ENCODE measurements around the gene MICOS13.

The MICOS13 gene

GRCh38 chr19:5665781-5666513 is 14.4 kb downstream of the MICOS13 start:
- no peak for DNase-seq

DNA sequence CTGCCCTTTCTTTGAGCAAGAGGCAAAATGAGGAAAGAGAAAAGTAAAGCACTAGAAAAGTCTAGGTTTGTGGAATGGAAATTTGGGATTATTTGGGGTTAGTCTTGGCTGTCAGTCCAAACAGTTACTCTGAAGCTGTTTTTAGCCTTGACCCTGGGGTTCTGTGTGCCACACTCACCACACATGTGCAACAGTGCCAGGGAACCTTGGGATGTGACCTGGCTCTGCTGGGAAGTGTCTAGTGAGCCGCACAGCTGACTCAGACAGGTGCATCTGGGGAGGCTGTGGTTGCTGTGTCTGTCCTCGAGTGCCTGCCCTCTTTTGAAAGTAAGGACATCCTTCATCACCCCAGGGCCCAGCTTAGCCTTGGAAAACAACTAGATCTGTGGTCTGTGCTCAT is 15.8 kb downstream of the MICOS13 start:
- no peak for DNase-seq

GRCh38 chr19:5663904-5664303 is 16.4 kb downstream of the MICOS13 start:
- DNase-seq = no peak

- DNase-seq = no peak
Measured at GRCh38 chr19:5661483-5661882, 18.8 kb downstream of the MICOS13 start.

DNA sequence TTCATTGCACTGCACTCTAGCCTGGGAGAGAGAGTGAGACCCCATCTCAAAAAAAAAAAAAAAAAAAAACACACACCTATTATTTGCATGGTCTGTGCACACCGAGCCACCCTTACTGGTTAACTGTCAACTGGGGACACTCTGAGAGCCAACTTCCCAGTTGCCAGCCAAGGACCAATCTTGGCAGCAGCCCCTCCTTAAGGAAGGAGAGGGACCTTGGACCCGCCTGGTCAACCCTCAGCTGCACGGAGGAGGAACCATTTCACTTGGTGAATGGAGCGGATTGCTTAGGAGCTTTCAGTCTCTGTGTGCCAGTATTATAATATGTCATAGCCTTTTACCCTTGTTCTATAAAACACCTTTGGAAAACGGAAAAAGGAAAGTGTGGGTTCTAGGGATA is 24.9 kb downstream of the MICOS13 start:
- DNase-seq = no peak

DNA sequence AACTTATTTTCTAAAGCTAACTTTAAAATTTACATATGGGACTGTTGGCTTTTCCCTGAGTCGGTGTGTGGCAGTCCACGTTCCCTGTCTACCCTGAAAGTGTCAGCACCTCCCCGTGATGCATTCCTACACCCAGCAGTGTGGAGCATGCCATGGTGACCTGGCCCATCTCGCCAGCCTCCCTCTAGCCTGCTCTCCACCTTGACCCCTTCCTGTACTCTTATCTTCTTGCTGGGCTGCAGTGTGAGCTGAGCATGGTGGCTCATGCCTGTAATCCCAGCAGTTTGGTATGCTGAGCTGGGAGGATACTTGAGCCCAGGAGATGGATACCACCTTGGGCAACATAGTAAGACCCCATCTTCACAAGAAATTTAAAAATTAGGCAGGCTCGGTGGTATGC is 25.4 kb downstream of the MICOS13 start:
- no peak for DNase-seq

DNA sequence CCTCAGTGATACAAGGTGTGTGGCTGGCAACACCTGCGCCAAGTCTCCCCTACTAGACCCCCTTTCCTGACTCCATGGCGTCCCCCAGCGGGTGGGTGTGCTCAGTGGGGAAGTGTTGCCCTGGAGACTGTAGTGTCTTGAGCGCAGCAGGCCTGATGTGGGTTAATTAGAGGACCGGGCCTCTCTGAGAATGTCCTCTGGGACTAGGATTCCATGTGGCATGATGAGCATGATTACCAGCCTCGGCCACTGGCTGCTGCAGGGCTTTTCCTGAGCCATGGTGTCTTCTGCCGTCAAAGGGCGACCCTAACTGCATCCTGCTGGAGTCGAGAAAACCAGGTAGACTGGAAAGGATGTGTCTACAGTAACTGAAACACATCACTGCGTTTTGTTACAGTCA is 28.1 kb downstream of the MICOS13 start:
- DNase-seq = no peak

GRCh38 chr19:5651361-5651760 is 29.0 kb downstream of the MICOS13 start:
- no peak for DNase-seq

DNA sequence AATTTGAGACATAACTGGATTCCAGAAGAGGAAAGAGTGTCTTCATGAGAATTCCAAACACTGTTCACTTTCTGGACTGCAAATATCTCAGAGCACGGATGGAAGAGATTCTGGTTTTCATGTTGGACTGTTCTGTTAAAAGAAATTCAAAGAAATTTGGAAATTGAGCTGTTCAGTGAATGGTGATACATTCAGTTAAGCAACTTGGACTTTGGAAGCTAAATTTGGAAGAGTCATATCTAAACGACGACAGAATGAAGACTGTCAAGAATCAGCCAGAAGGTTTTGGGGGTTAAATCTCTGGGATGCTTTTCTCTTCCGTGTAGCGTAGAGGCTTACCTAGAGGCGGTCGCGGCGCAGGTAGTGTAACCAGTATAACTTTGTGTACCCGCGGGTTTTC is 31.9 kb downstream of the MICOS13 start:
- DNase-seq = no peak

DNA sequence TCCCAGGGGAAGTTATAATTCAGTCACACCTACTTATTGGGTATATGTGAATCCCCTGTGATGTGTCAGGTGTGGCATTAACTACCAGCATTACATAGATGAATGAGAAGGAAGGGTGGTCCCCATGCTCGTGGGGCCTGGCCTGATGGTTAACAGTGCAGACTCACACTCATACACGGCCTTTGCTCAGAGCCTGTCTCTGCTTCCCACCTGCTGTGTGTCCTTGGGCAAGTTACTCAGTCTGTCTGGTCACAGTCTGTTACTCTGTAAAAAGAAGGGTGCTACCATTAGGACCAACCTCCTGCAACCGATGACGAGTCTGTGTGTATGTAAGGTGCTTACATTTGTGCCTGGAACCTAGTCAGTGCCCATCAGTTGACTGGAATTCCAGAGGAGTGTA is 33.6 kb downstream of the MICOS13 start:
- no peak for DNase-seq

DNA sequence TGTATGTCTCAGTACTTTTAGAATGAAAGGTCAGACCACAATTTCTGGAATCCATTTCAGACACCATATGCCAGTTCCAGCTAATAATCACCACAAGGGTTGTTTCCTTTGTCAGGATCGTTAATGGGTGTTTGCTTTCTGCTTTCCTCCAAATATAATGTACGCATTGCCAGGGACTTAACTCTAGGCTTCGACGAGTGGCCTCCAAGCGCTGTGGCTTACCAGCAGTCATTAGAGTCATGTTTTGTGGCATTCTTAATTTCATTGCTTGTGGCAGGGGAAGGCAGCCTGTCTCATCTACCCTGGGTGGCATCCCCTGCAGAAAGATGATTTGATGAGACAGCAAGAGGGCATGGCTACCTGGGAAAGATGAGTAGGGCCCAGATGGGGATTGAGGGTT is 34.9 kb downstream of the MICOS13 start:
- no peak for DNase-seq

GRCh38 chr19:5644037-5644436 is 36.3 kb downstream of the MICOS13 start:
- DNase-seq = no peak

GRCh38 chr19:5643060-5643459 is 37.3 kb downstream of the MICOS13 start:
- DNase-seq = no peak

DNA sequence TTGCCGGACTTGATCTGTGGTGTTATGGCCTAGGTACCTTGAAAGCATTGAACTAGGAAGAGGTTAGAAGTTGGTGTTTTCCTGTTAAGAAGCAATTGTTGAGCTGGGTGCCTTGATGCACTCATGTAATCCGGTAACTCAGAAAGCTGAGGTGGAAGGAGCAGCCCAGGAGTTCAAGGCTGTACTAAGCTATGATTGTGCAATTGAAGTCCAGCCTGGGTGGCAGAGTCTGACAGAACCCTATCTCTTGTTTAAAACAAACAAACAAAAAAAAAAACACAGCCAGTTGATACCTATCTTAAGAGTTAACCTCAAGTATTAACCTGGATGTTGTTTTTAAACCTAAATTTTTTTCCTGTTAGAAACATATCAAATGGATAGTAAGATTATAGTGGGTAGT is 38.1 kb downstream of the MICOS13 start:
- no peak for DNase-seq

DNA sequence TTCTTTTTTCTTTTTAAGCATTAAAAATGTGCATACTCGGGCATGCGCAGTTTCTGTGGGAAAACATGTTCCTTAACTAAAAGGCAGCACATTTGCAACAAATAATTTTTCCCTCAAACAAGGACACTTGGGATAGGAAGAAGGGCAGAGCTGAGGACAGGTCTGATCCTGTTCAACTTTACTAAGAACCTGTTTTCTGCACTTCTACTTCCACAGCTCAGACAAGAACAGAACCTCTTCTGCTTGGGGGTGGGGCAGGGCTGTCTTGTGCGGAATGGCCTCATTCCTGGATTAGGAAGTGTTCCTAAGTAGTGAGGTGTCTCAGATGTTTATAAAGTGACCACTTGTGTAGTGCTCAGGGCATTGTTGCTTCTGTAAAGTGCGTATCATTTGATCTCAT is 39.1 kb downstream of the MICOS13 start:
- DNase-seq = no peak

DNA sequence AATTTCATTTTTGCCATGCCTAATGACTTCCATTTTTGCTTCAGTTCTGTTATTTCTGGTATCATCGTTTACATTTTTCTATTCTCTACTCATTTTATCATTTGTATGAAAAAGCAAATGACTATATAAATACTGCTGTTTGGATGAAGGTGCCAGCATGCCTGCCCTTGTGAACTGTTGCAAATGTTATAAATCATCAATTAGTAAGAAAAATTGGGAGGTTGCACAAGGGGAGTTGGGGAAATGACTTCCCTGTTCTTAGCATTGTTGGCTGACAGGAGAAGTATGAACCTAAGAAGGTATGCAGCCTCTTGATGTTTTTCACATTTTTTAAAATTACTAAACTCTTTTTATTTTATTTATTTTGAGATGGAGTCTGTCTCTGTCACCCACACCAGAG is 42.3 kb downstream of the MICOS13 start:
- DNase-seq = no peak

GRCh38 chr19:5635427-5635826 is 44.9 kb downstream of the MICOS13 start:
- no peak for DNase-seq

DNA sequence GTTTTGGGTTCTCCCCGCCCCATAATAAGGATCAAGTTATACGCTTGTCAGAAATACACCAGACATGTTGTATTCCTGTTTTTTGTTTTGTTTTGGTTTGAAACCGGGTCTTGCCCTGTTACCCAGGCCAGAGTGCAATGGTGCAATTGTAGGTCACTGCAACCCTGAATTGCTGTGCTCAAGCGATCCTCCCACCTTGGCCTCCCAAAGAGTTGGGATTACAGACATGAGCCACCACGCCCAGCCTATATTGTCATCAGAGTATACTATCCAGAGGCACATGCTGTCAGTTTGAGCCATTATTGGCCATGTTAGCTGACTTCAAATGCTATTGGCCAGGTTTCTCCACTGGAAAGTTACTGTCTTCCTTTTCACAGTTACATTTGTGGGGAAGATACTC is 47.7 kb downstream of the MICOS13 start:
- no peak for DNase-seq

DNA sequence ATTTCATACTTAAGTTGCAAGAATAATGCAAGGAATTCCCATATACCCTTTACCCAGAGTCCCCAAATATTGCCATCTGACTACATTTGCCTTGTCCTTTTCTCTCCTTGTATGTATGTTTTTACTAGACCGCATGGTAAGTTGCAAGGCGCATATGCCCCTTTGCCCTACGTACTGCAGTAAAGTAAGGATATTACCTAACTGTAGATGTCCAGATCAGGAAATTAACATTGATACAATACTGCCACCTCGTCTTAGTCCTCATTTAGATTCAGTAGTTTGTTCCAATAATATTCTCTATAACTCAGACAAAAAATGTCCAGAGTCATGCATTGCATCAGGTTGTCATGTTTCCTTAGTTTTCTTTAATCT is 48.1 kb downstream of the MICOS13 start:
- no peak for DNase-seq

- no peak for DNase-seq
Measured at GRCh38 chr19:5631567-5632240, 48.6 kb downstream of the MICOS13 start.

GRCh38 chr19:5628919-5629481 is 51.3 kb downstream of the MICOS13 start:
- DNase-seq = no peak

DNA sequence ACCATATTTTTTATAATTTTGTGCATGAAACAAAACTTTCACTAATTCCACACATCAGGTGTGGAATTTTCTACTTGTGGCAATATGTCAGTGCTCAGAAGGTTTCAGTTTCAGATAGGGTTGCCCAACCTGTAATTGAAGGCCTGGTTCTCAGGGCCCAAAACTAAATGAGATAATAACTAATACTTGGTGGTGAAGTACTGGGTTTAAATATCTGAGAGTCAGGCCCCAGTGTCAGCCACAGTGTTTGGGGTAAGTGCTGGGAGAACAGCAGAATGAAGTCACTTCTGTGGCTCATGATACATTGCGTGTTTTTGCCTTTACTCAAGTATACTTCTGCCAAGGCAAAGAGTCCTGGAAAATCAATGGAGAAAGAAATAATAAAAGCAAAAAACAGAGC is 51.9 kb downstream of the MICOS13 start:
- DNase-seq = no peak

Data from cortex of kidney (tissue), 1 donor.